ENCODE measurements around the gene COX6A1. TPM values are rescaled to one million over a fixed set of nuclear protein-coding genes. Genes with fewer than 3 reads are reported as not detected.
"Not testable (repeated sequence)": the region's sequence is repeated elsewhere in the genome, so short reads cannot be mapped to it uniquely, and the experiment has no call there.

The COX6A1 gene
- total RNA-seq, 1 donor from 2014 or later, result 296 TPM

GRCh38 chr12:120447992-120448391 is 10.1 kb downstream of the COX6A1 start:
- Histone ChIP-seq H3K9me3 (ENCODE audit: low read depth) (no peaks in the 10 kb centered on the region), H4K20me1 (ENCODE audit: low read depth) (peaks cover 8% of the 10 kb centered on the region), H3K9ac (no peak overlapping the region), H2AFZ (replicated peaks) (no peak overlapping the region), H3K4me1 (peaks cover 12% of the 10 kb centered on the region), H3K79me2 (ENCODE audit: low read depth) (peaks cover 76% of the 10 kb centered on the region), H3K4me2 (no peak overlapping the region), H3K27me3 (no peaks in the 10 kb centered on the region), H3K36me3 (no peaks in the 10 kb centered on the region), H3K27ac (no peak overlapping the region), H3F3A (ENCODE audit: low read depth) (peaks cover 35% of the 10 kb centered on the region), H3K4me3 (no peak overlapping the region)
- H3K27me3 Mint-ChIP-seq (ENCODE audit: insufficient read depth, low read depth), result peaks cover 2% of the 10 kb centered on the region
- peaks cover 10% of the 10 kb centered on the region for H3K36me3 Mint-ChIP-seq
- no peaks in the 10 kb centered on the region for H3K9me3 Mint-ChIP-seq
- peaks cover 24% of the 10 kb centered on the region for H3K4me1 Mint-ChIP-seq
- no peak overlapping the region for H3K27ac Mint-ChIP-seq
- TF ChIP-seq EZH2 (IDR thresholded peaks at IDR 0.05) (no peak), CTCF (IDR thresholded peaks at IDR 0.05) (no peak), EZH2phosphoT487 (IDR thresholded peaks at IDR 0.05) (no peak)
- no peak for DNase-seq (ENCODE audit: low spot score)
- peak overlapping the region; percentile 100 for H3K4me3 Mint-ChIP-seq

GRCh38 chr12:120452524-120452923 is 14.6 kb downstream of the COX6A1 start:
- Histone ChIP-seq H4K20me1 (ENCODE audit: low read depth) (peaks cover 14% of the 10 kb centered on the region), H3K79me2 (ENCODE audit: low read depth) (peaks cover 38% of the 10 kb centered on the region), H3F3A (ENCODE audit: low read depth) (peaks cover 38% of the 10 kb centered on the region)
- H3K4me2 ChIP-seq; H3K27ac ChIP-seq; H3K27ac Mint-ChIP-seq; H3K9ac ChIP-seq; H3K4me1 ChIP-seq; DNase-seq (ENCODE audit: low spot score); H3K9me3 ChIP-seq (ENCODE audit: low read depth); H3K4me1 Mint-ChIP-seq; H3K27me3 Mint-ChIP-seq (ENCODE audit: insufficient read depth, low read depth); H3K36me3 ChIP-seq; H3K27me3 ChIP-seq; H3K4me3 ChIP-seq; H3K4me3 Mint-ChIP-seq; H2AFZ ChIP-seq (replicated peaks); H3K9me3 Mint-ChIP-seq: not testable (repeated sequence)
- peaks cover 15% of the 10 kb centered on the region for H3K36me3 Mint-ChIP-seq

GRCh38 chr12:120453060-120453750 is 15.3 kb downstream of the COX6A1 start:
- Histone ChIP-seq H3K9me3 (ENCODE audit: low read depth) (no peaks in the 10 kb centered on the region), H3K27ac (no peak overlapping the region), H3K79me2 (ENCODE audit: low read depth) (peaks cover 32% of the 10 kb centered on the region), H3K36me3 (no peaks in the 10 kb centered on the region), H3K4me2 (no peak overlapping the region), H4K20me1 (ENCODE audit: low read depth) (peaks cover 14% of the 10 kb centered on the region), H3K4me1 (no peaks in the 10 kb centered on the region), H3K9ac (no peak overlapping the region), H3K27me3 (no peaks in the 10 kb centered on the region), H3K4me3 (no peak overlapping the region), H3F3A (ENCODE audit: low read depth) (peaks cover 45% of the 10 kb centered on the region), H2AFZ (replicated peaks) (no peak overlapping the region)
- no peak for DNase-seq (ENCODE audit: low spot score)
- H3K4me1 Mint-ChIP-seq, result no peaks in the 10 kb centered on the region
- H3K36me3 Mint-ChIP-seq, result peaks cover 15% of the 10 kb centered on the region
- TF ChIP-seq EZH2phosphoT487 (IDR thresholded peaks at IDR 0.05) (no peak), CTCF (IDR thresholded peaks at IDR 0.05) (no peak), EZH2 (IDR thresholded peaks at IDR 0.05) (no peak)
- no peak overlapping the region for H3K27ac Mint-ChIP-seq
- H3K27me3 Mint-ChIP-seq (ENCODE audit: insufficient read depth, low read depth), result no peaks in the 10 kb centered on the region
- H3K9me3 Mint-ChIP-seq, result no peaks in the 10 kb centered on the region
- H3K4me3 Mint-ChIP-seq, result no peak overlapping the region

- no peaks in the 10 kb centered on the region for H3K27me3 ChIP-seq
- no peaks in the 10 kb centered on the region for H3K36me3 ChIP-seq
- no peak overlapping the region for H3K27ac ChIP-seq
- no peaks in the 10 kb centered on the region for H3K9me3 Mint-ChIP-seq
- H3K4me3 Mint-ChIP-seq, result no peak overlapping the region
- H3K27ac Mint-ChIP-seq, result no peak overlapping the region
- no peak overlapping the region for H3K4me2 ChIP-seq
- H3K27me3 Mint-ChIP-seq (ENCODE audit: insufficient read depth, low read depth), result no peaks in the 10 kb centered on the region
- H2AFZ ChIP-seq (replicated peaks), result no peak overlapping the region
- no peaks in the 10 kb centered on the region for H3K4me1 Mint-ChIP-seq
- TF ChIP-seq CTCF (IDR thresholded peaks at IDR 0.05), result peak; percentile 62
- TF ChIP-seq EZH2phosphoT487 (IDR thresholded peaks at IDR 0.05), result no peak
- H3K9ac ChIP-seq, result no peak overlapping the region
- no peaks in the 10 kb centered on the region for H3K4me1 ChIP-seq
- DNase-seq (ENCODE audit: low spot score), result peak; percentile 45
- H4K20me1 ChIP-seq (ENCODE audit: low read depth), result peaks cover 14% of the 10 kb centered on the region
- peaks cover 24% of the 10 kb centered on the region for H3K79me2 ChIP-seq (ENCODE audit: low read depth)
- peaks cover 18% of the 10 kb centered on the region for H3K36me3 Mint-ChIP-seq
- no peaks in the 10 kb centered on the region for H3K9me3 ChIP-seq (ENCODE audit: low read depth)
- H3K4me3 ChIP-seq, result no peak overlapping the region
- peaks cover 50% of the 10 kb centered on the region for H3F3A ChIP-seq (ENCODE audit: low read depth)
These were observed 16.1 kb downstream of the COX6A1 start for GRCh38 chr12:120453977-120454376.

Data from neural progenitor cell (in vitro differentiated cells).